GM21360 (cell line): Measurements from ENCODE around the gene RNF220.

Experiments
- ATAC-seq: cut with Tn5 transposase; IDR thresholded peaks from one replicate; pipeline ENCODE4 v1.9.1; 2021; ENCODE audit warnings: mild to moderate bottlenecking, moderate library complexity; ENCODE audit not compliant: unreplicated experiment

Gene RNF220

DNA sequence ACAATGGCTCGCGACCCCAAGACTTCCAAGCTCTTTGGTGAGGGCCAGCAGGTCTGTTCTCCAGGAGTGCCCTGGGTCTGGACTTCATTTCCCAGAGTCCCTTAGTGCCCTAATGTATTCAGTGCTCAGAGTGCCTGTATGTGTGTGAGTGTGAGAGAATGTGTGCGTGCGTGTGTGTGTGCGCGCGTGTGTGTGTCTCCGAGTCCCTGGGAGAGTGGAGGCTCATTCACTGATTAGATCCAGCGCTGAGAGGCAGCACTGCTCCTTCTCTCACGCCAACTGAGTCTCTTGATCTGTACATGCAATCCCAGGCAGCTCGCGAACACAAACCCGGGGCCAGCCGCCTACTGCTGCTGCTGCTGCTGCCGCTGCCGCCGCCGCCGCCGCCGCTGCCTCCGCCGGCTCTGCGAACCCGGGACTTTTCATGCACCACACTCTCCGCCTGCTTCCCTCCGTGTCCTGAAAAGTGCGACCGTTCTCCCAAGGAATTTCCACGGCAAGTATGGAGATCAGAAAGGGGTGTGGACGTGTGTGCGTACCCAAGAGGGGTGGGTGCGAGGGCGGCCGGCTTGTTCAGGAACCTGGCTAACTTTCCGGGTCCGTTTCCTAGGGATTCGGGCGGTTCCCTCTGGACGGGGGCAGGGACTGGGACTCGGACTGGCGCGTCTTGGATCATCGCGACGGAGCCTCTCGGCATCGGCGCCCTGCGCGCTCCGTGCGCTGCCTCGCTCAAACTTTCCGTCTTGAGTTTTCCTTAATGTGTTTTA, at the start of gene RNF220:
Gene RNF220 (plus strand): TSS at position 225 of the 767 bp plus-strand sequence.
- no peak for ATAC-seq

DNA sequence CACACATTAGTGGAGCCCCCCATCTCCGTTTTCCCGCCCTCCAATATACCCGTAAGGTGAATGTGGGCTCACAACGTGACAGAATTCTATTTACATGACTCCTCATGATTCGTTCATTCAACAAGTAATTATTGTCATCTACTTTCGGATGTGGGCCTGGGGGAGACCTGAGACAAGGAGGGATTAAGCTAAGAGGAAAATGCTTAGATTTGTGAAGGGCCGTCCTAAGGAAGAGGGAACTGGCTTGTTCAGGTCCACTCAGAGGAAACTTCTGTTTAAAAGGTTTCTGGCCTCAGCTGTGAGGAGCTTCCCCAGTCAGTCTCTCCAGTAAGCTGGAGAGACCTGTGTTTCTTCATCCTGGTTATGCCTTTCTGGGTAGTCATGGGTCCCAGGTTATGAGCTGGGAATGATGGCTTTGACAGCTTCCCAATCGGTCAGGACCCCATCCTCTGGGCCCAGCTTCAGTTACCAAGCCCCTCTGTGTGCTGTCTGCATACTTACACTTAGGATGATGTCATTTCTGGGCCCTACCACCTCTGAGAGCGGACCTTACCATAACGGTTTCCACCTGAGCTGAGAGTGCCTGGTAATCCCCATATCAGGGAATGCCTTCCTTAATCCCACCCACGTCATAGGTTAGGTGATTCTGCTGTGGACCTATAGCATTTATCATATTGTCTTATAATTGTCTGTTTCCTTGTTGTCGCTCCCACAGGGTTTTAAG, 49.3 kb upstream of the RNF220 start:
- ATAC-seq: no peak

DNA sequence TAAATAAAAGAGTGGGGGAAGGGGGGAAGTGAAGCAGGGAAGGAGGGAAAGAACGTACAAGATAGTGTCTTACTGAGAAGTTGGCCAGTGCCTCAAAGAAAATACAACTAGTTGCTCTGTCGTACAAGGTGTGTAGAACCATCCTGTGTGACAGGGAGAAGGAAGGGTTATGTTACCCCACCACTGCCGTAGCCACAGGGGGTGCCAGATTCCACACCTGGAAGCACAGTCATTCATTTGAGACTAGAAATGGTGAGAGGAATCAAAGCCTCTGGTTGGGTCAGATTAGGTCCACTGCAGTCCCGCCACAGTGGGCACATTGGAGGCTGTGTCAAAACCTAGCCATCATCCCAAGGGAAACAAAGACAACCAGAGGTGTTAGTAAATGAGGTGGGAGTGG, 47.3 kb upstream of the RNF220 start:
- no peak for ATAC-seq

DNA sequence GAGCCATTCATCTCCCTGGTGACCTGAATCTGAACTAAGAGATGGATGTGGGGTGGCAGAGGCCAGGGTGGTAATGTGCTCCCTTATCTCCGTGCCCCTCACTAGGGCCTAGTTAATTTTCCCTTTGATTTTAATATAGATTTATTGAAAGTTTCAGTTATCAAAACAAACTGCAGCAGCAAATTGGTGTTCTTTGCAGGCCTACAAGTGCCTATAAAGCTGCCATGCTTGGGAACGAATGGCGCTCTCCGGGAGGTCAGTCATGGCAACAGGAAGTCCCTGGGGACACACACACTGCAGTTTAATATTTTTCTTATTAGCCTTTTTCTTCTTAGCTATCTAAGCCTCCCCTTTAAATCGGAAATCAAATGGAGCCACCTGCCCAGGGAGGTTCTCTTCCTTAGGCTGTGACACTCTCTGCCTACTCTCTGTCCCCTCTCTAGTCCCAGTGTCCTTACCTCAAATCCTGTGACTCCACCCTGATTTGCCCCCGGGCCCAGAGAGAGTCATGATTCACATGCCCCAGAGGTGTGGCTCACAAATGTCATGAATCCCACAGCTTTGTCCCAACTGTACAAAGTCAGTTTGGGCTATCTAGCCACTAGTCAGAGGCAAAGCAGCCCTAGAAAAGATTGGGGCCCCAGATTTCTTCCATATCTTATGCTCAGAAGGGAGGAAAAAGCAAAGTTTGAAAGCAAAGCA, 45.7 kb upstream of the RNF220 start:
- no peak for ATAC-seq

DNA sequence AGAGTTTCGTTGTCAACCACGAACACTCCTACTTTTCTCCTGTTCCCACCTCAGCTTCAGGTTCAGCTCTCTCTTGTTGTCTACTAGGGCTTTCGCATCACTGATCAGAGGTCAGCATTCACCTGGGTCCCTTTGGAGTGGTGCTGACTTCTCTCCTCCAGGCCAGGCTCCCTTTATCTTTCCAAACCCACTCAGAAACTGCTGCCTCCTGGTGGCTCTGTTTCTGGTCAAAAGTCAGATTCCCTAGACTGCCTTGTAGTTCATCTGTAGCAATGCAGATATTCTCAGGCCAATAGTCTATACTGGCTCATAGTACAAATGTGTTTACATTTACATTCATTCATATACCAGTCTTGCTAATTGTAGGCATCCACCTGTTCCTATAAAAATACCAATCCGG, 43.6 kb upstream of the RNF220 start:
- ATAC-seq: no peak

DNA sequence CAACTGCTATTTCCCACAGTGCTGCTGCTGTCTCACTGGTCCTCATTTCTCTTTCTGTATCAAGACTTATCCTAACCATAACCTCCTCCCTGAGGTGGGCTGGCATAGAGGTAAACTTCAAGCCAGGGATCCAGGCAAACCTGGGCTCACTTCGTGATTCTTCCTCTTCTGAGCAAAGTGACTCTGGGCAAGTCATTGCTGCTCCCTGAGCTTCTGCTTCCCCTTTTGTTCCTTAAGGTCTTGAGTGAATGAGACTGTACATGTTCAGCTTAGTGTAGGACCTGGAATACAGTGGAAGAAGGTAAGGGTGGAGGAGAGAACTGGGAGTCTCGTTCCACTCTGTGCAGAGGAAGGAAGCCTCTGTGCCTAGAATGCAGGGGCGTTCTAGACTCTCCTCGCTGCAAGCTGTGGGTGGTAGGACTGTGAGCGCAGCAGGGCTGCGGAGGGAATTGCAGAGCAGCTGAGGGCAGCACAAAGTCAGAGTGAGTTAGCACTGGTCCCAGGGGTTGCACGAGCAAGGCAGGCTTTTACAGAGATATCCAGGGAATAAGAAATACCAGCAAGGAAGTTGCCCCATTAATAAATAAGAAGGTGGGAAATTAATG, 38.6 kb upstream of the RNF220 start:
- no peak for ATAC-seq

DNA sequence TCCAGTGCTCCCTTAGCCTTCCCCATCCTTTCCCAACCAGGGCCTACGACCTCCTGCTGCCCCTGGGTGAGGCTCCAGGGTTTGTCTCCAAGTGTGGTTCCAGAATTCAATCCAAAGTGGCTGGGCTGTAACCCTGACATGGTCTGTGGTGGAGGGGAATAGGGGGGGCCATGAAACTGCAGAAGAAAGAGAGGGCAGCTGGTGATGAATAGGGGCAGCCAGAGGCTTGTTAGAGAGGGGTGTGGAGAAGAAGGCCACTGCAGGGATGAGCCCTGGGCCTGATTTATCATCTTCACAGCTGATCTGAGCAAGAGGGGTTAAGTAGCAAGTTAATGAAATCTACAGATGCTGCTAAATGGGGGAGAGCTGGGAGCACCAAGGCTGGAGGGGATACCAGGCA, 37.1 kb upstream of the RNF220 start:
- no peak for ATAC-seq

DNA sequence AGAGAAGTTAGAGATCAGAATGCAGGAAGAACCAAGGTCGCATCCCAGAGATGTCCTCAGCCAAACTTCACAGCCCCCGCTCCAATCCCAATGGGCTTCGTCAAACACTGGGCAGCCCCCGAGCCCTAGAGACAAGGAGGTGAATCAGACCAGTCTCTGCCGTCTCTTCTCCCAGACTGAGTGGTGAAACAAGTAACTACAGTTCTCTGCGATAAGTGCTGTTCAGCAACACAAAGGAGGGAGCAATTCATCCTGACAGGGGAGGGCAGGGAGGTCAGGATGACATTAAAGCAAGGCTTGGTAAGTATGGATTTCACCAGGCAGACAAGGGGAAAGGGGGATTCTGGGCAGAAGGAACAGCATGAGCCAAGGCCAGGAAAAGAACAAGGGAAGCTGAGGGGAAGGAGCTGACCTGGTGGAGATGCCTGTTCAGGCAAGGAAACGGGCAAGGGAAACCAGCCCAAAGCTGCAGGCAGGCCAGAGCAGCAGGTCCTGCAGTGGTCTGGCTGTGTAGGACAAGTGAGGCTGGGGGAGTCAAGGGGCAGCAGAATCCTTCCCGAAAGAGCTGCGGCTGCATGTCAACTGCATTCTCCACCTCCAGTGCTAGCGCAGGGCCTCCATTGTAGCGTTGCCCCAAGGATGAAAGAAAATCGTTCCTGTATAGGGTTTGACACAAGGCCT, 36.4 kb upstream of the RNF220 start:
- no peak for ATAC-seq

DNA sequence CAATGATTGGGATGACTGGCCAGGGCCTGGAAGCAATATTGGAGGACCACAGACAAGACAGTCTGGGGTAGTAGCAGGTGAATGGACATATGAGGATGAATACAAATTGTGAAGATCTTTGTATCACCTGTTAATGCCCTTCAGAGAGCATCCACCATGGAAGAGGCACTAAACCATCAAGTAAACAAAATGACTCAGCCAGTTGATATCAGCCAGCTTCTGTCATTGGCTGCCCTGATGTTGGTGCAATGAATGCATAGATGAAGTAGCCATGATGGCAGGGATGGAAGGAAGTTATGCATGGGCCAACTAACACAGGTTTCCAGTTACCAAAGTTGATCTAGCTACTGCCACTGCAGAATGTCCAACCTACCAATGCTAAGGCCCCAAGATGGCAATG, 33.8 kb upstream of the RNF220 start:
- ATAC-seq: no peak

DNA sequence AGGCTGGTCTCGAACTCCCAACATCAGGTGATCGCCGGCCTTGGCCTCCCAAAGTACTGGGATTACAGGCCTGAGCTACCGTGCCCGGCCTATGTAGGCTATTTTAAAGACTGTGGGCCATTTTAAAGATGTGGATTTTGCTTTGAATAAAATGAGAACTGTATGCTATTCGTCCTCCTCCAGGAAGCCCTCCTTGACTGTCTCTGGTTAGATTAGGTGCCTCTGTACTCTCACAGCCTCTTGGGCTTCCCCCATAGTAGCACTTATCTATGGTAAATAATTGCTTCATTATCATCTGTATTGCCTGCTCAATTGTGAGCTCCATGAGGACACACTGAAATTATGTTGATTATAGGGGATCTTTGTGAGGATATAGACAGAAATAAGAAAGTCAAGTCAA, 29.5 kb upstream of the RNF220 start:
- no peak for ATAC-seq

DNA sequence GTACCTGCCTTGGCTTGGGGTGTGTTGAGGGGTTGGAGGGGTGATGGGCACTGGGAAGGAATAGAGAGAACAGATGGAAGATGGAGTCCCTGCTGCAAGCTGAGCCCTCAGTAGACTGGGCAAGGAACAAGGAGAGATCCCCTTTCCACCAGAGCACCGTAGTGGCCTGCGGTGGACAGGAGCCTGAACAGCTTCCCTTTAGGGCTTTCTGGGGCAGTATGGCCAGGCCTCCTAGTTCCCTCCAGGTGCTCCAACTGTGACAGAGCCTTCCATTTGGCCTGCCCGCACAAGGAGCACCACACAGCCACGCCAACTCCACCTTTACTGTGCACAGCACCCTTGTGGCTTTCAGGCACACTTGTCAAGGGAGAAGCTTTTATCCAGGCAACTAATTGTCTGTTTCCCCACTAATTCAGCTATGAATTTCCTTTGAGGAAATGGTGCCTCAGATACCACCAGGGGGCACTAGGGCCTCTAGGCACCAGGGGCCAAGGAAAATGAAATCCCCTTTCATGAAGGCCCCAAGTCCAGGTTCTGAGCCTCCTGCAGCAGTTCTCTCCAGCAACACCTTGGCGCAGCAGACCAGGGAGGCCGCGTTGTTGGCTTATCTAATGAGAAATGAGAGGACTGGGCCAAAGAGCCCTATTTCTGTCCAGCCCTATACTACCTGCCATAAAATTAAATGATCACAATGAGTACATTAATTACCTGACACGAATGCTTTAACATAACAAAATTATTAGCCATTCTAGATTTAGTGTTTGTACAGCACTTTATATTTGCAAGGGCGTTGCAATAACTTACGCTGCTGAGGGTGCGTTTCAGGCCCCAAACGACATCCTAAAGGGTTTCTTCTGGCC, 26.9 kb upstream of the RNF220 start:
- ATAC-seq: no peak

DNA sequence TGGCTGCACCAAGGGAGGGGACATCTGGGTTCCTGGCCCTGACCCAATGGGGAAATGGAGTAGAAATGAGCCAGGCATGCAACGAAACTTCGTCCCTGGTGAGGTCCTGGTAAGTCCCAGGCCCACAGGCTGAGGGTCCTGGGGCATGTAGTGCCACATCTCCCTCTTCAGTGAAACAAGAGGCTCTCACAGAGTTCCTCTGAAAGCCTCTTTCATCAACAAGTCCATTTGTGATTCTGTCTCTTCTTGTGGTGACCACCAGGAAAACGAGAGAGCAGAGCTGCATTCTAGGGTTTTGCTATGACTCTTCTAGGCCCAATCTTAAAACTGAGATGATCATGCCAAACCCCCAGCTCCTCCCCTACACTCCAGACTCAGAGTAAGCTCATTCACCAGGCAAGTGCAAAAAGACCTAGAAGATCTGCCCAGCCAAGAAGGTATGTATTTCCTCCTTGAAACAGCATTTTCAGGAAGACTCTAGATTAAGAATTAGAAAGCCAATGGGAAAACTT, 24.3 kb upstream of the RNF220 start:
- no peak for ATAC-seq

DNA sequence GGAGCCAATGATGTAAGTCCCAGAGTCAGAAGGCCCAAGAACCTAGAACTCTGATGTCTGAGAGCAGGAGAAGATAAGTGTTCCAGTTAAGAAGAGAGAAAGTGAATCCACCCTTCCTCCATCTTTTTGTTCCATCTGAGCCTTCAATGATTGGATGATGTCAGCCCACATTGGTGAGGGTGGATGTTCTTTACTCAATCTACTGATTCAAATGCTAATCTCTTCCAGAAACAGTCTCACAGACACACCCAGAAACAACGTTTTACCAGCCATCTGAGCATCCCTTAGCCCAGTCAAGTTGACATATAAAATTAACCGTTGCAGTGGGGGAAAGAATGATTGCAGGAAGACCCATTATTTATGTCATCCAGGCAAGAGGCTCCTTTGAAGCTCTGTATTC, 16.5 kb upstream of the RNF220 start:
- ATAC-seq: no peak

DNA sequence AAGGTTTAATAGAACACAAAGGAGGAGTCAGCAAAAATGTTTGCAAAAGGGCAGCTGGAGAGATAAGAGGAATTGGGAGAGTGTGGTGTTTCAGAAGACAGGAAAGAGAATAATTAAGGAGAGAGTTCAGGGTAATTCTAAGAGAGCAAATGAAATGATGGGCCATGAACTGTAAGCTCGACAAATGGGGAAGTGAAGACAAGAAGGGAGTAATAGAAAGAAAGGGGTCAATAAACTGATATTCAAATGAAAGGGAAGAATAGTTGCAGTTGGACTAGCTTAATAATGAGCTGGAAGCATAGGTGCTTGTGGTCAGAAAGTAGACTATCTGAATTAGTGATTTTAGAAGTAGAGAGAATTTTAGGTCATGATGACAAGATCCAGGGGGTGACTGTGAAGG, 15.6 kb upstream of the RNF220 start:
- no peak for ATAC-seq

DNA sequence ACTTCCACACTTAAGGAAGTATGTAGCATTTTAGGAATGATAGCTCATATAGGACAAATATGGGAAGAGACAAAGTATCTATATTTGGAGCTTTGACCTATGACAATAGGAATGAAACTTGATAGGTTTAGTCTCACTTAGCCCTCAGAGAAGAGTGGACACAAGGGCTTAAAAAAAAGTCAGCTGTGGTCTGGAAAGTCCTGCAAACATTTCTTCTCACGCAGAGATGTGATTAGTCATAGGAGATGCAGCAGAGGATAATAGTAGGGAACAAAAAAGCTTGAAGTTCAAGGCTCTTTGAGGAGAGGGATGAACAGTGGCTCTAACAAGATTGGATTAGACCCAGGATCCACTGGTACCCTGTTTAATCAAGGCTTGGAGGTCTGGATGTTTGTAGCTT, 14.8 kb upstream of the RNF220 start:
- no peak for ATAC-seq

DNA sequence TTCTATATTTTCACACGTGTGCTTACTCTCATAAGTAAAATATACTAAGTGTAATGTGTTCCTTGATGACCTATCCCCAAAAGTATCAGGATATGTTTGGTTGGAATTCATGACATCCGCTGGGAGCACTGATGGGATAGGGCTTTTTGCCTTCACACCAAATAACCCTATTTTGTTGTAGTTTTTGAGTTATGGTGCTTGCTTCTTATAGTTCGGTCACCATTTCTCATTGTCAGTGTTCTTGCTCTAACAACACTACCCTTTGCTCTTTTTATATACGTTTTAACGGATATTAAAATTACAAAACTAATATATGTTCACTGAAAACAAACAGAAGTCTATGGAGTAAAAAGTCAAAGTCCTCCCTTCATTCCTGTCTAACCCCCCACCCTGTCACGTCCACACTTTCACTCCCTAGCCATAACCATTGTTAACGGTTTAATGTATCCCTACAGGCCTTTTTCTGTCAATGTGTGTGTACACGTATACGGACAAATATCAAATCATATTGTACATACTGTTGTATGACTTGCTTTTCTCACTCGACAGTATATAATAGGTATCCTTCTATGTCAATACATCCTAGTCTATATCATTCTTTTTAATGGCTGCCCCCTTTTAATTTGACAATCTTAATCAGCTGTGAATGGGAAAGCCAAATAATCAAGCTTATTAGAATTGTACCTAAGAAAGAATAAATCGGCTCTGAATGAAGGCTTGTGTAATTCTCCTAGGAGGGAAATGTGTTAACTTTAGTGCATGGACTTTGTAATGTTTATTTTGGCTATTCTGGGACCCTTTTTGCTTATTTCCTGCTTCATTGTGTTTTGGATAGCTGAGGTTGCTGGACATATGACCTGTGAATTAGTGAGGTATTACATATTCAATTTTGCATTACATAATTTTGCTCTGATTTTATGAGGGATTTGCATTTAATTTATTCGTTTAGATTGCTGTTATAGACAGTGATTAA, 3.5 kb upstream of the RNF220 start:
- no peak for ATAC-seq

DNA sequence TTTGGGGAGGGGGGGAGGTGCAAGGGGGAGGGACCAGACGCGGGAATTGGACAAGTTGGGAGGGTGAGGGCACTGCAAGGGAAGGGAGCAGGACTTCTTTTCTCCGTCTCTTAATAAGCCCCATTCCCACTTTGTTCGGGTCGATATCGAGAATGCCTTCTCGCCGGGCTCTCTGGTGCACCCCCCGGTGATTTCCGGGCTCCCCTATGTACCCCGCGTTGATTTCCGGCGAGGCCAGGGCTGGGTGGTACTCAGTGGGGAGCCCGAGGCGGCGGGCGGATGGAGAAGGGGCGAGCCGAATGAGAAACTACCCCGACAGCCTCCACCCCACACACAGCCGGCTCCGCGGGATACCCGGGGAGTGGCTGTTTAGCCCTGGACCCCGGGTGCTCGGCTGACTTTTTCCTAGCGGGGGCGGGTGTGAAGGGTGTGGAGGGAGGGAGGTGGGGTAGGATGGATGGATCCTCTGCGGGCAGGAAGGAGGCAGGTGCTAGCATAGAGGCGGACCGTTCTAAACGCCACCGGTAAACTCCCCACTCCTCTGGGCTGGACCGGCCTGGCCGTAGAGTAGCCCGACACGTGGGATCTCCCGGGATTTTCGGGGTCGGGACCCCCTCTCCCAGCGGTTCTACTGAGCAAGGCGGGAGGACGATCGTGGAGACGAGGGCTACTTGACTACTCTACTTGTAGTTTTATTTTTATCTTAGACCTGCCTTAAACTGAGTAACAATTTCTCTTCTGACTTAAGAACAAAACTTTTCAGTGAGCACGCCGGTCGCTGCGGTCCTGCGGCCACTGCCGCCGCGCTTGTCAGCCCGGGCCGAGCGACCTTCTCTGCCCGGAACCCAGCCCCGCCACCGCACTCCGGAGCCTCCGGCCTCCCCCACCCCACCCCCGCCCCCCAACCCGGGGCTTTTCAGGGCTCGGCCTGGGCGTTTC, 1.0 kb downstream of the RNF220 start:
- ATAC-seq: no peak
